ENCODE measurements around the gene NOC2L. TPM values are rescaled to one million over a fixed set of nuclear protein-coding genes. Genes with fewer than 3 reads are reported as not detected.

NOC2L gene
- total RNA-seq, 4 donors from 2014 or later = 35.3 to 54.1 (median 47.5) TPM

DNA sequence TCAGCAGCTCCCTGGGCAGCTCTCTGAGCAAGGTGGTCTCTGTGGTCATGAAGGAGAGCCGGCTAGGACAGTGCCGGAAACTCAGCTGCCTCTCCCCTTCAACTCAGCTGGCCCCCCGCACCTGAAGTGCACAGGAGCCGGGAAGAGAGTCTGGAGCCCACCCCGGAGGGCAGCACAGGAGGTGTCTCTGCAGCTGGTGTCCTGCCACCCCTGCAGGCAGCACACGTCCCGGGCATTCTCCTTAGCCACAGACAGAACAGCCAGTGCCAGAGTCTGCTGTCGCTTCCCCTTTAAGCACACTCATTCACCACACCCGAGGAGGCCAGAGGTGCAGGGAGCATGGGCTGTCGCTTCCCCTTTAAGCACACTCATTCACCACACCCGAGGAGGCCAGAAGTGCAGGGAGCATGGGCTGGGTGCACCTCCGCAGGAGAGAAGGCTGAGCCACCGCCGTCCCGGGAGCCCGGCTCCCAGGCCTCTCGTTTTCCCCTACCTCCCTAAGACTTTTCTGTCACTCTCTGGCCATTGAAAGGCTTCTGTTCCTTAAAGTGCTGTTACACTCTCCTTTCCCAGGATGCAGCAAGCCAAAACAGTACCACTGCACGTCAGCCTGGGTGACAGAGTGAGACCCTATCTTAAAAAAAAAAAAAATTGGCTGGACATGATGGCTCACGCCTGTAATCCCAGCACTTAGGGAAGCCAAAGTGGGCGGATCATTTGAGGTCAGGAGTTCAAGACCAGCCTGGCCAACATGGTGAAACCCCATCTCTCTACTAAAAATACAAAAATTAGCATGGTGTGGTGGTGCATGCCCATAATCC, 52.2 kb downstream of the NOC2L start:
- TF ChIP-seq, protein P1, sequence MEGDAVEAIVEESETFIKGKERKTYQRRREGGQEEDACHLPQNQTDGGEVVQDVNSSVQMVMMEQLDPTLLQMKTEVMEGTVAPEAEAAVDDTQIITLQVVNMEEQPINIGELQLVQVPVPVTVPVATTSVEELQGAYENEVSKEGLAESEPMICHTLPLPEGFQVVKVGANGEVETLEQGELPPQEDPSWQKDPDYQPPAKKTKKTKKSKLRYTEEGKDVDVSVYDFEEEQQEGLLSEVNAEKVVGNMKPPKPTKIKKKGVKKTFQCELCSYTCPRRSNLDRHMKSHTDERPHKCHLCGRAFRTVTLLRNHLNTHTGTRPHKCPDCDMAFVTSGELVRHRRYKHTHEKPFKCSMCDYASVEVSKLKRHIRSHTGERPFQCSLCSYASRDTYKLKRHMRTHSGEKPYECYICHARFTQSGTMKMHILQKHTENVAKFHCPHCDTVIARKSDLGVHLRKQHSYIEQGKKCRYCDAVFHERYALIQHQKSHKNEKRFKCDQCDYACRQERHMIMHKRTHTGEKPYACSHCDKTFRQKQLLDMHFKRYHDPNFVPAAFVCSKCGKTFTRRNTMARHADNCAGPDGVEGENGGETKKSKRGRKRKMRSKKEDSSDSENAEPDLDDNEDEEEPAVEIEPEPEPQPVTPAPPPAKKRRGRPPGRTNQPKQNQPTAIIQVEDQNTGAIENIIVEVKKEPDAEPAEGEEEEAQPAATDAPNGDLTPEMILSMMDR (IDR thresholded peaks at IDR 0.05) = no peak
- TF ChIP-seq POLR2AphosphoS5 (IDR thresholded peaks at IDR 0.05) (no peak), POLR2A (IDR thresholded peaks at IDR 0.05; ENCODE audit: low read depth) (no peak), EP300 (IDR thresholded peaks at IDR 0.05) (no peak)
- DNase-seq (ENCODE audit: extremely low spot score) = no peak
- H3K4me1 ChIP-seq = peaks cover 20 to 60% (median 54%) of the 10 kb centered on the region in 4 donors

DNA sequence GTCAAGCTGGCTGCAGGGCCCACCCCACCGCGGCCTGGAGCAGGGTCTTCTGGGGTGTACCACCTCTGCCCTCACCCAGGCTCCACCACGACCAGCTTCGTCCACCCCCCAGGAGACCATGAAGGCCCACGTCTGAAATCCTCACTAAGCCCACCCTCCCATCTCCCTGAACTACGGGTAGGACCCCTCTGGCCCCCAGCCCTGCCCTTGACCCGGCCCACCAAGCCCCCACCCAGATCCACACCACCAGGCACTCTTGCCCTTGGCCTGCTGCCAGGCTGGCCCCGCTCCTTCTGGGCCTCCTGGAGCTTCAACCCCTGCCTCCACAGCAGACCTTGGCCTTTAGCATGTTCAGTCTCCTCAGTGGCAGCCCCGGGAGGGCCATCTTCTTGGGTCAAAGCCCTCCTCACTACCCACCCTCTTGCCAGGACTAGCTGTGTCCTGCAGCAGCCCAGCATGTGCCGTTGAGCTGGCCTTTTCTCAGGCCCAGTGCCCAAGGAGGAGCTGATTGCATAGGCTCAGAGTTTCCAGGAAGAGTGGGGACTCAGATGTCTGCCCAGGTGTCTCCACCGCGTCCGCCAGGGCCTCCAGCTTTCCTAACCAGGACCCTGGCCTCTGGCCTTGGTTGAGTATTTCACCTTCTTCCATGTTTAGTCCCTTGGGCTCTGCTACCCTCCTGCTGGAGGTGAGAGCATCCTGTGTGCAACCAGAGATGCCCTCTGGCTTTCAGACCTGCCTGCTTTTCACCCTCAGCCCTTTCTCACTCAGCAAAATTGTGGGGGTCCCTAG, 53.1 kb downstream of the NOC2L start:
- no peak for DNase-seq (ENCODE audit: extremely low spot score)
- 81% methylated on average over 8 of the region's 13 CpGs for WGBS
- peaks cover 20 to 52% (median 48%) of the 10 kb centered on the region in 4 donors for H3K4me1 ChIP-seq
- no peaks in the 10 kb centered on the region for H3K9me3 ChIP-seq
- no peak overlapping the region for H3K27ac ChIP-seq (replicated peaks in 1 of 4)
- TF ChIP-seq, protein P1 (IDR thresholded peaks at IDR 0.05) = no peak
- TF ChIP-seq EP300 (IDR thresholded peaks at IDR 0.05) = no peak
- no peak for TF ChIP-seq POLR2A (IDR thresholded peaks at IDR 0.05; ENCODE audit: low read depth)
- no peak for TF ChIP-seq POLR2AphosphoS5 (IDR thresholded peaks at IDR 0.05)
- H3K27me3 ChIP-seq = peaks cover 0 to 63% (median 10%) of the 10 kb centered on the region in 4 donors
- H3K36me3 ChIP-seq = no peaks in the 10 kb centered on the region
- intact Hi-C loops (cut with DNase I) = no loop called here
- no peak overlapping the region for H3K4me3 ChIP-seq

More for the DNA sequence above, 52.2 kb downstream of the NOC2L start:
- 35% methylated on average over 17 of the region's 20 CpGs for WGBS
- intact Hi-C loops (cut with DNase I) = no loop called here
- Histone ChIP-seq H3K27me3 (peaks cover 0 to 65% (median 10%) of the 10 kb centered on the region in 4 donors), H3K36me3 (no peaks in the 10 kb centered on the region), H3K4me3 (no peak overlapping the region), H3K9me3 (no peaks in the 10 kb centered on the region), H3K27ac (replicated peaks in 1 of 4) (no peak overlapping the region)

DNA sequence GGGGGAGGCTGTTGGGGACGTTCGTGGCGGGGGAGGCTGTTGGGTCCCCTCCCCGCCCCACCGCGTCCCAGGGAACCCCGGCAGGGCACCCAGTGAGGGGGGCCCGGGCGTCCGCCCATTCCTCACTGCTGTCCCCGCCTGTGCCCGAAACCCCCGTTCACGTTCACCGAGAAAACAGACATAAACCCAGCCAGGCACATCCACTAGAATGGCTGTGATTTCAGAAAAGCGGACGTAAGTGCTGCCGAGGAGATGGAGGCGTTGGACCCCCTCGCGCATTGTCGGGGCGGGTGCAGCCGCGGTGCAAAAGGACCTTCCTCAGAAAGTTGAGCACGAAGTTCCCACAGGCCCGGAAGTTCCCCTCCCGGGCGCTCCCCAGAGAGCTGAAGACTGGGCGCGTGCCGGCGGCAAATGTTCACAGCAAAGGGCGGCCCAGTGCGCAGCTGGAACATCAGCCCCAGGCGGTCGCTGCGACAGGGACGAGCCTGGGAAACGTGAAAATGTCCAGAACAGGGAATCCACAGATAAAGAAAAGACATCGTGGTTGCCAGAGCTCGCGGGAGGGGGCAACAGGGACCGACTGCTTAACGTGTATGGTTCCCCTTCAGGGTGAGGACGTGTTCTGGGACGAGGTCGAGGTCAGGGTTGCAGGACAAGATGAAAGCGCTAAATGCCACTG, 53.8 kb downstream of the NOC2L start:
- Histone ChIP-seq H3K27ac (replicated peaks in 1 of 4) (peak overlapping the region in 1 of 4 donors; percentile 55), H3K4me3 (peak overlapping the region; percentile 44 to 60 (median 54)), H3K9me3 (no peaks in the 10 kb centered on the region), H3K36me3 (no peaks in the 10 kb centered on the region), H3K27me3 (peaks cover 0 to 60% (median 5%) of the 10 kb centered on the region in 4 donors), H3K4me1 (peaks cover 16 to 44% (median 41%) of the 10 kb centered on the region in 4 donors)
- peak; percentile 42 for DNase-seq (ENCODE audit: extremely low spot score)
- WGBS = 44% methylated on average over 24 of the region's 49 CpGs
- intact Hi-C loops (cut with DNase I) = no loop called here
- TF ChIP-seq, protein P1 (IDR thresholded peaks at IDR 0.05) = no peak
- peak in 1 of 2 donors; percentile 4 for TF ChIP-seq POLR2AphosphoS5 (IDR thresholded peaks at IDR 0.05)

DNA sequence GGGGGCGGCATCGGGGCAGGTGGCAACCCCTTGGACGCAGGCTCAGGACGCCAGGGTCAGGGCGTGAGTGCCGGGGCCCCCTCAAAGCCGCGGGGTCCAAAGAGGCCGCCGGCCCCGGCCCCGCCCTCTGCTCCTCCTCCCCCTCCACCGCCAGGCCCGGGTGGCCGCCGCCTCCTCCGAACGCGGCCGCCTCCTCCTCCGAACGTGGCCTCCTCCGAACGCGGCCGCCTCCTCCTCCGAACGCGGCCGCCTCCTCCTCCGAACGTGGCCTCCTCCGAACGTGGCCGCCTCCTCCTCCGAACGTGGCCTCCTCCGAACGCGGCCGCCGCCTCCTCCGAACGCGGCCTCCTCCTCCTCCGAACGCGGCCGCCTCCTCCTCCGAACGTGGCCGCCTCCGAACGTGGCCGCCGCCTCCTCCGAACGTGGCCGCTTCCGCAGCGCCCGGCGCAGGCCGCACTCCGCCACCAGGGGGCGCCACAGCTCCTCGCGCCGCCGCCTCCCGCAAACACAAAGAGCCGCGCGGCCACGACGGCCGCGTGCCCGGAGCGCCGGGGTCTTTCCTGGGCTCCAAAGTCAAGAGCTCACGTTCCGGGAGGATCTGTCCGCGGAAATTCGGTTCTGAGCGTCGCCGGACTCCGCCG, 54.6 kb downstream of the NOC2L start:
- TF ChIP-seq, protein P1 (IDR thresholded peaks at IDR 0.05) = peak; percentile 90 to 99 (median 95)
- TF ChIP-seq POLR2A (IDR thresholded peaks at IDR 0.05; ENCODE audit: low read depth) (no peak), POLR2AphosphoS5 (IDR thresholded peaks at IDR 0.05) (no peak)
- Histone ChIP-seq H3K27me3 (peaks cover 0 to 62% (median 0%) of the 10 kb centered on the region in 4 donors), H3K36me3 (no peaks in the 10 kb centered on the region), H3K4me1 (peaks cover 15 to 38% (median 34%) of the 10 kb centered on the region in 4 donors), H3K4me3 (peak overlapping the region; percentile 44 to 60 (median 54)), H3K27ac (replicated peaks in 1 of 4) (peak overlapping the region in 3 of 4 donors; percentile 20 to 55 (median 43)), H3K9me3 (no peaks in the 10 kb centered on the region)
- WGBS = 36% methylated on average over 18 of the region's 91 CpGs
- DNase-seq (ENCODE audit: extremely low spot score) = peak; percentile 95
- intact Hi-C loops (cut with DNase I) = loop anchor here (5.0 kb wide), 1 partner anchor 33 kb away; no protein-coding TSS in a partner anchor

Measured in esophagus muscularis mucosa (tissue), 4 donors.